HL-60/S4 (cell line): ENCODE measurements around the gene PEAR1.

Source experiments
- in situ Hi-C: fragments of 300-500 bp; cut with MboI; formaldehyde crosslinking; loops from 2 replicates; pipeline ENCODE4 v1.14.3; 2022; ENCODE audit warnings: low sequenced_read_pairs

Gene PEAR1

DNA sequence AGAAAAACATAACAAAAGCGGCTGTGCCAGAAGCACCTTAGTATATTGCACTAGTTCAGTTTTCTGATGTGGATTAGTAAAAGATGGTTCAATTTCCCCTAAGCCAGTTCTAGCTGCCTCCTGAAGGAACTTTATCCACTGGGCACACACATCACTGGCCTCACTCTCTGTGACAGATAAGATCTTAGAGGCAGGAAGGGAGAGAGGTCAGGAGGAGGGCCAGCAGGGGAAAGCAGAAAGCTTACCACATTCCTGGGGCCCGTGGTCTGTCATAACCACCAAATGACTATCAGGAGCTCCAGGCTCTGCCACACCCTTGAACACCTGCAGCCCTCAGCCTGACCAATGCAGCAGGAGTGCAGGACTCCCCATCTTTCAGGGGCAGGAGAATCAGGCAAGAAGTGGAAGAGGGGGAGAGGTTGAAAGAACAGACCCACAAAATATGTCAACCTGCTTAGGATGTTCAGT, 64.8 kb downstream of the PEAR1 start:
- in situ Hi-C loops = no loop called here

DNA sequence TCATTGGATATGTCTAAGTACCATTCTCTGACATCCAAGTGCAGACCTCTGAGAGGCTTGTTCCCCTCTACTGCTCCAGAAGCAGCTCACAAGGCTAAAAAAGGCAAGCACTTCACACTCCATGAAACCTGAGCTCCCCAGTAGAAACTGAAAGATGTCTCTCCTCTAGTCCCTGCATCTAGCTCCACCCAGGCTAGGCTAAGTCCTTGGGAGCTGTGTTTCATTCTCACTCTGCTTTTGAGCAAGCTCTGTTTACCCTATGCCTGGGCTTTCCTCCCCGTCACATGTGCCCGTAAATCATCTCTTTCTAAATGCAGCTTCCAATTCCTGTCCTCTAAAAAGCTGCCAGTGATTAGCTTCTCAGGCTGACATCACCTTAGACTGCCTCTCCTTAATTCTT, 65.9 kb downstream of the PEAR1 start:
- in situ Hi-C loops = no loop called here

DNA sequence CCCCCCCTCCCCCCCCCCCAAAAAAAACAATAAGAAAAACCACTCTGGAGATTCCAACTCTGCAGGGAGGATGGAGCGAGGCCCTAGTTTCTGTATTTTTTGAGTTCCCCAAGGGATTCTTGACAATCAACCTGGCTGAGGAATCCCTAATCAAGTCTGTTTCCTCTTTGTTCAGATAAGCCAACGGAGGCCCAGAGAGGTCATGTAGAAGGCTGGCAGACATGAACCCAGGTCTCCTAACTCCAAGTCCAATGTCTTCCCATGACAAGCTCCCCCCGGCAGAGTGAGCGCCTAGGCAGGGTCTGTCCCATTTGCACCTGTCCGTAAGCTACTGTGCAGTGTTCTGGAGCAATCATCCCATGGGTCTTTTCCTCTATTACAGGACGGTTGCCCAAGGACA, 66.4 kb downstream of the PEAR1 start:
- in situ Hi-C loops = no loop called here

DNA sequence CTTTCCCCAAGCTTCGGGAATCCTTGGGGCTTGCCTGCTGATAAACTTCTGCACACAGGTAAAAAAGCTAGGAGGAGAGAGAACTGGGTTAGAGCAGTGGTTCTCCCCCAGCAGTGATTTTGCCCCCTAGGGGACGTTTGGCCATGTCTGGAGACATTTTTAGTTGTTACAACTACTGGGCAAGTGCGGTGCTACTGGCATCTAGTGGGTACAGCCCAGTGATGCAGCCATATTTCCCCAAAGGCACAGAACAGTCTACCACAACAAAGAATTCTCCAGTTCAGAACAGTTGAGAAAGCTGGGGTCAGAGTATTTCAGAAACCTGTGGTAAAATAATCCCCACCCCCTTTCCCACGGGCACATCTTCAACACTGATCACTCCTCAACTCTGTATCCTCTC, 68.2 kb downstream of the PEAR1 start:
- in situ Hi-C loops = no loop called here

DNA sequence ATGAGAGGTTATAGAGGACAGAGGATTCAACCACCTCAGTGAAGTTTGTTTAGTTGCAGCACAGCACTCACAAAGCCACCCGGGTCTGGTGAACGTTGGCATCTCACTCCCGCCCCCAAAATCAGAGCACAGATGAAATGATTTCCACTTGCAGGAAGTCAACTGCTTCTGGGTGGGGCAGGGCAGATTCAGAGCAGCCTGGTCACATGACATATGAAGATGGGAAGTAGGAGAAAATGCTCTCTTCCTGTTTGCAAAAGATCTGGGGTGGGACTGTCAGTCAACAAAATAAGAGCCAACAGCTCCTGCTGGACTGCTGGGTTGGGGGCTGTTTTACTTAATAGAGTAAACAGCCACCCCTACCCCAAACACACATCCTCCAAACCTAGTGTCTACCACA, 70.1 kb downstream of the PEAR1 start:
- in situ Hi-C loops = no loop called here

DNA sequence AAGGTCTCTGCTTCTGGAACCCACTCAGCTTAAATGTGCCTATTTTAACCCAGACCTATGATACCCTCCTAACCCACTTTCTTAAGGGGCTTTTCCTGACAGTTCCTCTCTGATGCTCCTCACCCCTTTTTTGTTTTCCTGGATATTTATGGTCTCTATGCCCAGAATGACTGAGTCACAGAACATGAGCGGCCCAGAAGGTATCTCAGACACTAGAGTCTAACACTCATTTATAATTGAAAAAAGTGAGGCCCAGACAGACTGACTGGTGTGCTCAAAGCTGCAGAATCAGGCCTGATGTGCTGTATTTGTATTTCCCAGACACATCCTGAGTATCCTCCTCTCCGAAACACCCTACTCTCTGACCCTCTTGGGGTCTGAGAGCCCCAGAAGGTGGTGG, 70.9 kb downstream of the PEAR1 start:
- in situ Hi-C loops = no loop called here
